ENCODE measurements around the gene TAS2R19. TPM values are rescaled to one million over a fixed set of nuclear protein-coding genes. Genes with fewer than 3 reads are reported as not detected.
A peak's percentile ranks its signal among the peaks of the same experiment; 100 is the strongest.

TAS2R19 gene
- total and polyA plus RNA-seq, 7 experiments from 2014 or later, result 0.24 to 4.9 (median 3.1) TPM

DNA sequence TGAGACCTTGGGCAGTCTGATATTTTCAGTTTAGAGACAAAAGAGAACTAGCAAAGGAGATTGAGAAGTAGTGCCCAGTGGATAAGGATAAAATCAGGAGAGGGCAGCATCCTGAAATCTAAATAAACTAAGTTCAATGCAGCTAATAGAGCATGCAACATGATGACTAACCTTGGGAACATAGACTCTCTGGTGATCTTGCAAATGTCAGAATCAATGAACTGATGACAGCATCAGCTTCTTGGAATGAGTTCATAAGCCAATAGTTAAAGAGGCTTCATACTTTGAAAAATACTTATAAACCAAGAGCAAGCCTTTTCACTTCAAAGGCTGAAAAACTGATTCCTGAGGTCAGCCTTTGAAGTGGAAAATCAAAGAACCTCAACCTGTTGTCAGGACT lies 8.2 kb downstream of the TAS2R19 start:
- ATAC-seq (no peak), DNase-seq (no peak)
- no peaks in the 10 kb centered on the region for H3K27me3 Mint-ChIP-seq
- CTCF ChIA-PET, result no interaction called here
- H3K27me3 ChIP-seq (ENCODE audit: control insufficient read depth in 2 of 2, insufficient read depth in 2 of 2, low read length in 2 of 2), result no peaks in the 10 kb centered on the region
- intact Hi-C loops (cut with micrococcal nuclease), result loop anchor here in 1 of 2 donors (2.0 kb wide), 1 partner anchor 55 kb away; no protein-coding TSS in a partner anchor
- POLR2A ChIA-PET, result no interaction called here
- no peaks in the 10 kb centered on the region for H3K36me3 ChIP-seq (ENCODE audit: control insufficient read depth in 2 of 3, insufficient read depth in 3 of 3, low read length in 3 of 3)
- H3K4me3 Mint-ChIP-seq, result no peak overlapping the region
- H3K4me1 ChIP-seq (ENCODE audit: control insufficient read depth in 2 of 2, insufficient read depth in 2 of 2, low read length in 2 of 2), result no peaks in the 10 kb centered on the region
- peaks cover 0 to 13% (median 6%) of the 10 kb centered on the region in 7 donors for H3K4me1 Mint-ChIP-seq
- no peaks in the 10 kb centered on the region for H3K9me3 Mint-ChIP-seq
- no peak overlapping the region for H3K27ac ChIP-seq (ENCODE audit: low read depth, low read length)
- no peaks in the 10 kb centered on the region for H3K9me3 ChIP-seq (ENCODE audit: control insufficient read depth in 2 of 3, low read length in 3 of 3)
- peaks cover 0 to 50% (median 15%) of the 10 kb centered on the region in 5 donors for H3K36me3 Mint-ChIP-seq
- H3K27ac Mint-ChIP-seq, result no peak overlapping the region
- no peak overlapping the region for H3K4me3 ChIP-seq (ENCODE audit: low read length)

GRCh38 chr12:11007608-11008007 lies 14.8 kb downstream of the TAS2R19 start:
- Mint-ChIP-seq H3K4me1 (no peaks in the 10 kb centered on the region), H3K36me3 (peaks cover 0 to 24% (median 16%) of the 10 kb centered on the region in 5 donors), H3K27ac (no peak overlapping the region), H3K4me3 (no peak overlapping the region), H3K9me3 (no peaks in the 10 kb centered on the region), H3K27me3 (no peaks in the 10 kb centered on the region)
- no peak for ATAC-seq
- CTCF ChIA-PET, result no interaction called here
- Histone ChIP-seq H3K27ac (ENCODE audit: low read depth, low read length) (no peak overlapping the region), H3K9me3 (ENCODE audit: control insufficient read depth in 2 of 3, low read length in 3 of 3) (no peaks in the 10 kb centered on the region), H3K36me3 (ENCODE audit: control insufficient read depth in 2 of 3, insufficient read depth in 3 of 3, low read length in 3 of 3) (no peaks in the 10 kb centered on the region), H3K4me1 (ENCODE audit: control insufficient read depth in 2 of 2, insufficient read depth in 2 of 2, low read length in 2 of 2) (no peaks in the 10 kb centered on the region), H3K27me3 (ENCODE audit: control insufficient read depth in 2 of 2, insufficient read depth in 2 of 2, low read length in 2 of 2) (no peaks in the 10 kb centered on the region), H3K4me3 (ENCODE audit: low read length) (no peak overlapping the region)
- intact Hi-C loops (cut with micrococcal nuclease), result no loop called here
- DNase-seq, result no peak
- POLR2A ChIA-PET, result no interaction called here

GRCh38 chr12:10998204-10998603 lies 24.2 kb downstream of the TAS2R19 start, which contains the start of gene TAS2R20:
TAS2R20 (minus strand) TSS chr12:10998304; CDS start chr12:10997875, 429 bp downstream.
- Mint-ChIP-seq H3K4me1 (peaks cover 0 to 6% (median 0%) of the 10 kb centered on the region in 7 donors), H3K9me3 (peaks cover 0 to 6% (median 0%) of the 10 kb centered on the region in 11 donors), H3K27me3 (no peaks in the 10 kb centered on the region), H3K36me3 (peaks cover 7 to 42% (median 21%) of the 10 kb centered on the region in 5 donors), H3K27ac (no peak within 1 kb of the TSS), H3K4me3 (no peak within 1 kb of the TSS)
- Histone ChIP-seq H3K36me3 (ENCODE audit: control insufficient read depth in 2 of 3, insufficient read depth in 3 of 3, low read length in 3 of 3) (no peaks in the 10 kb centered on the region), H3K9me3 (ENCODE audit: control insufficient read depth in 2 of 3, low read length in 3 of 3) (no peaks in the 10 kb centered on the region), H3K4me3 (ENCODE audit: low read length) (no peak within 1 kb of the TSS), H3K4me1 (ENCODE audit: control insufficient read depth in 2 of 2, insufficient read depth in 2 of 2, low read length in 2 of 2) (no peaks in the 10 kb centered on the region), H3K27me3 (ENCODE audit: control insufficient read depth in 2 of 2, insufficient read depth in 2 of 2, low read length in 2 of 2) (no peaks in the 10 kb centered on the region), H3K27ac (ENCODE audit: low read depth, low read length) (no peak within 1 kb of the TSS)
- DNase-seq (no peak), ATAC-seq (no peak)
- POLR2A ChIA-PET, result no interaction called here
- CTCF ChIA-PET, result no interaction called here
- intact Hi-C loops (cut with micrococcal nuclease), result no loop called here

- H3K36me3 ChIP-seq (ENCODE audit: control insufficient read depth in 2 of 3, insufficient read depth in 3 of 3, low read length in 3 of 3), result no peaks in the 10 kb centered on the region
- no peaks in the 10 kb centered on the region for H3K9me3 ChIP-seq (ENCODE audit: control insufficient read depth in 2 of 3, low read length in 3 of 3)
- Mint-ChIP-seq H3K4me1 (peaks cover 0 to 6% (median 0%) of the 10 kb centered on the region in 7 donors), H3K9me3 (peaks cover 0 to 14% (median 0%) of the 10 kb centered on the region in 11 donors), H3K36me3 (peaks cover 12 to 54% (median 44%) of the 10 kb centered on the region in 5 donors), H3K4me3 (no peak overlapping the region), H3K27me3 (no peaks in the 10 kb centered on the region), H3K27ac (no peak overlapping the region)
- H3K4me1 ChIP-seq (ENCODE audit: control insufficient read depth in 2 of 2, insufficient read depth in 2 of 2, low read length in 2 of 2), result no peaks in the 10 kb centered on the region
- no peak for ATAC-seq
- H3K27ac ChIP-seq (ENCODE audit: low read depth, low read length), result no peak overlapping the region
- intact Hi-C loops (cut with micrococcal nuclease), result no loop called here
- H3K27me3 ChIP-seq (ENCODE audit: control insufficient read depth in 2 of 2, insufficient read depth in 2 of 2, low read length in 2 of 2), result no peaks in the 10 kb centered on the region
- POLR2A ChIA-PET, result no interaction called here
- CTCF ChIA-PET, result no interaction called here
- no peak for DNase-seq
- no peak overlapping the region for H3K4me3 ChIP-seq (ENCODE audit: low read length)
Observed at GRCh38 chr12:10994307-10994706, 28.1 kb downstream of the TAS2R19 start.

- DNase-seq (no peak), ATAC-seq (no peak)
- POLR2A ChIA-PET, result no interaction called here
- Histone ChIP-seq H3K27ac (ENCODE audit: low read depth, low read length) (no peak overlapping the region), H3K4me1 (ENCODE audit: control insufficient read depth in 2 of 2, insufficient read depth in 2 of 2, low read length in 2 of 2) (no peaks in the 10 kb centered on the region), H3K4me3 (ENCODE audit: low read length) (no peak overlapping the region), H3K27me3 (ENCODE audit: control insufficient read depth in 2 of 2, insufficient read depth in 2 of 2, low read length in 2 of 2) (no peaks in the 10 kb centered on the region), H3K9me3 (ENCODE audit: control insufficient read depth in 2 of 3, low read length in 3 of 3) (no peaks in the 10 kb centered on the region), H3K36me3 (ENCODE audit: control insufficient read depth in 2 of 3, insufficient read depth in 3 of 3, low read length in 3 of 3) (no peaks in the 10 kb centered on the region)
- Mint-ChIP-seq H3K27ac (no peak overlapping the region), H3K4me3 (no peak overlapping the region), H3K36me3 (peaks cover 5 to 30% (median 29%) of the 10 kb centered on the region in 5 donors), H3K27me3 (peaks cover 0 to 27% (median 0%) of the 10 kb centered on the region in 5 donors), H3K4me1 (peaks cover 0 to 14% (median 11%) of the 10 kb centered on the region in 7 donors), H3K9me3 (peaks cover 0 to 14% (median 0%) of the 10 kb centered on the region in 11 donors)
- intact Hi-C loops (cut with micrococcal nuclease), result no loop called here
- CTCF ChIA-PET, result no interaction called here
Observed at GRCh38 chr12:10989107-10989506, 33.3 kb downstream of the TAS2R19 start.

GRCh38 chr12:10986812-10987211 lies 35.6 kb downstream of the TAS2R19 start, which contains the start of gene TAS2R50:
TAS2R50 (minus strand) TSS chr12:10986912; CDS start chr12:10986860, 52 bp downstream.
- Mint-ChIP-seq H3K36me3 (peaks cover 5 to 28% (median 20%) of the 10 kb centered on the region in 5 donors), H3K4me3 (no peak within 1 kb of the TSS), H3K27me3 (peaks cover 0 to 41% (median 0%) of the 10 kb centered on the region in 5 donors), H3K27ac (no peak within 1 kb of the TSS), H3K9me3 (peaks cover 0 to 14% (median 0%) of the 10 kb centered on the region in 11 donors), H3K4me1 (peaks cover 8 to 36% (median 29%) of the 10 kb centered on the region in 7 donors)
- Histone ChIP-seq H3K36me3 (ENCODE audit: control insufficient read depth in 2 of 3, insufficient read depth in 3 of 3, low read length in 3 of 3) (no peaks in the 10 kb centered on the region), H3K4me3 (ENCODE audit: low read length) (no peak within 1 kb of the TSS), H3K27ac (ENCODE audit: low read depth, low read length) (no peak within 1 kb of the TSS), H3K27me3 (ENCODE audit: control insufficient read depth in 2 of 2, insufficient read depth in 2 of 2, low read length in 2 of 2) (no peaks in the 10 kb centered on the region), H3K4me1 (ENCODE audit: control insufficient read depth in 2 of 2, insufficient read depth in 2 of 2, low read length in 2 of 2) (peaks cover 13 to 17% of the 10 kb centered on the region in 2 donors), H3K9me3 (ENCODE audit: control insufficient read depth in 2 of 3, low read length in 3 of 3) (no peaks in the 10 kb centered on the region)
- intact Hi-C loops (cut with micrococcal nuclease), result no loop called here
- DNase-seq, result no peak
- POLR2A ChIA-PET, result no interaction called here
- CTCF ChIA-PET, result no interaction called here
- no peak for ATAC-seq

- Mint-ChIP-seq H3K4me1 (peaks cover 12 to 61% (median 55%) of the 10 kb centered on the region in 7 donors), H3K36me3 (peaks cover 0 to 16% (median 16%) of the 10 kb centered on the region in 5 donors), H3K9me3 (no peaks in the 10 kb centered on the region), H3K4me3 (peak overlapping the region in 7 of 10 donors; percentile 6 to 61 (median 40)), H3K27ac (peak overlapping the region in 3 of 9 donors; percentile 30 to 40 (median 34)), H3K27me3 (peaks cover 0 to 71% (median 6%) of the 10 kb centered on the region in 5 donors)
- Histone ChIP-seq H3K4me3 (ENCODE audit: low read length) (no peak overlapping the region), H3K27ac (ENCODE audit: low read depth, low read length) (no peak overlapping the region), H3K9me3 (ENCODE audit: control insufficient read depth in 2 of 3, low read length in 3 of 3) (no peaks in the 10 kb centered on the region), H3K27me3 (ENCODE audit: control insufficient read depth in 2 of 2, insufficient read depth in 2 of 2, low read length in 2 of 2) (no peaks in the 10 kb centered on the region), H3K4me1 (ENCODE audit: control insufficient read depth in 2 of 2, insufficient read depth in 2 of 2, low read length in 2 of 2) (peaks cover 16 to 22% of the 10 kb centered on the region in 2 donors), H3K36me3 (ENCODE audit: control insufficient read depth in 2 of 3, insufficient read depth in 3 of 3, low read length in 3 of 3) (no peaks in the 10 kb centered on the region)
- ChIA-PET POLR2A (interaction anchor here (1.0 kb wide), 1 partner anchor 189 kb away, joined by 3 read pairs; the partner anchor contains the start of gene SMIM10L1), CTCF (no interaction called here)
- DNase-seq, result peak in 8 of 9 donors; percentile 28 to 91 (median 83)
- ATAC-seq, result peak; percentile 97
- intact Hi-C loops (cut with micrococcal nuclease), result loop anchor here (1.0 kb wide), 1 partner anchor 189 kb away; the partner anchor contains the start of gene SMIM10L1 (in 2 of the 2)
Observed at GRCh38 chr12:10982244-10982643, 40.2 kb downstream of the TAS2R19 start.
